Gastroesophageal sphincter (tissue), 4 donors: ENCODE measurements around the gene ROR2. TPM values are rescaled to one million over a fixed set of nuclear protein-coding genes. Genes with fewer than 3 reads are reported as not detected.

Experiments used
- ATAC-seq: fragments of 150-250 bp; one replicate; pipeline ENCODE4 v1.9.1; 2016; ENCODE audit warnings: mild to moderate bottlenecking, moderate library complexity
- H3K27ac ChIP-seq, 4 donors: fragments of 200-600 bp; sonication (generic) in 3 of 4; 1 replicate in 3 of 4; 2 replicates in 1 of 4; pipeline ENCODE4 v1.5.1; 2016 to 2019
- H3K27me3 ChIP-seq: fragments of 200-600 bp; sonication (generic); one replicate; pipeline ENCODE4 v1.5.1; 2019
- H3K36me3 ChIP-seq, 2 donors: fragments of 200-600 bp; sonication (generic); one replicate each; pipeline ENCODE4 v1.5.1; 2019; ENCODE audit warnings: control low read depth in 1 of 2
- H3K4me1 ChIP-seq, 3 donors: fragments of 200-600 bp; sonication (generic); 1 replicate in 2 of 3; 2 replicates in 1 of 3; pipeline ENCODE4 v1.5.1; 2016 to 2019; ENCODE audit warnings: control low read depth in 2 of 3
- H3K4me3 ChIP-seq, 2 donors: fragments of 200-600 bp; sonication (generic); one replicate each; pipeline ENCODE4 v1.5.1; 2019; ENCODE audit warnings: mild to moderate bottlenecking in 1 of 2, moderate library complexity in 1 of 2
- H3K9me3 ChIP-seq, 3 donors: fragments of 200-600 bp; sonication (generic); one replicate each; pipeline ENCODE4 v1.5.1; 2017 to 2019; ENCODE audit warnings: control low read depth in 2 of 3
- EP300 ChIP-seq: sonication (generic); formaldehyde crosslinking; IDR thresholded peaks from one replicate; pipeline ENCODE4 v1.6.1; 2017; ENCODE audit warnings: antibody characterized with exemption, mild to moderate bottlenecking
- POLR2A ChIP-seq, 2 donors: fragments of 450-650 bp; IDR thresholded peaks; one replicate each; pipeline ENCODE4 v1.6.1; 2017; ENCODE audit warnings: antibody characterized with exemption in 2 of 2, mild to moderate bottlenecking in 2 of 2, moderate library complexity in 1 of 2
- POLR2AphosphoS5 ChIP-seq: sonication (generic); formaldehyde crosslinking; IDR thresholded peaks from one replicate; pipeline ENCODE4 v1.6.1; 2017; ENCODE audit warnings: antibody characterized with exemption
- WGBS, 2 donors: methylation state at CpG; one replicate each; pipeline ENCODE4 v1.1.5; 2018; ENCODE audit warnings: low coverage in 1 of 2; 5-methylcytosine and 5-hydroxymethylcytosine counted together
- total RNA-seq, 4 donors: library from RNA; depleted of rRNA; stranded (reverse); fragments of >200 nt; gene quantifications; one replicate each; pipeline ENCODE4 v1.1.0, GENCODE V29; 2016
- TF ChIP-seq, protein P1 (sequence below), 4 experiments: fragments of 200-600 bp in 2 of 4; fragments of 450-650 bp in 2 of 4; sonication (generic) in 1 of 4; IDR thresholded peaks; one replicate each; pipeline ENCODE4 v1.5.1; 2017 to 2019; ENCODE audit warnings: antibody characterized with exemption in 4 of 4, mild to moderate bottlenecking in 2 of 4, moderate library complexity in 2 of 4

Gene ROR2
- total RNA-seq, 4 donors from 2014 or later, result 40.8 to 69.1 (median 63.2) TPM

DNA sequence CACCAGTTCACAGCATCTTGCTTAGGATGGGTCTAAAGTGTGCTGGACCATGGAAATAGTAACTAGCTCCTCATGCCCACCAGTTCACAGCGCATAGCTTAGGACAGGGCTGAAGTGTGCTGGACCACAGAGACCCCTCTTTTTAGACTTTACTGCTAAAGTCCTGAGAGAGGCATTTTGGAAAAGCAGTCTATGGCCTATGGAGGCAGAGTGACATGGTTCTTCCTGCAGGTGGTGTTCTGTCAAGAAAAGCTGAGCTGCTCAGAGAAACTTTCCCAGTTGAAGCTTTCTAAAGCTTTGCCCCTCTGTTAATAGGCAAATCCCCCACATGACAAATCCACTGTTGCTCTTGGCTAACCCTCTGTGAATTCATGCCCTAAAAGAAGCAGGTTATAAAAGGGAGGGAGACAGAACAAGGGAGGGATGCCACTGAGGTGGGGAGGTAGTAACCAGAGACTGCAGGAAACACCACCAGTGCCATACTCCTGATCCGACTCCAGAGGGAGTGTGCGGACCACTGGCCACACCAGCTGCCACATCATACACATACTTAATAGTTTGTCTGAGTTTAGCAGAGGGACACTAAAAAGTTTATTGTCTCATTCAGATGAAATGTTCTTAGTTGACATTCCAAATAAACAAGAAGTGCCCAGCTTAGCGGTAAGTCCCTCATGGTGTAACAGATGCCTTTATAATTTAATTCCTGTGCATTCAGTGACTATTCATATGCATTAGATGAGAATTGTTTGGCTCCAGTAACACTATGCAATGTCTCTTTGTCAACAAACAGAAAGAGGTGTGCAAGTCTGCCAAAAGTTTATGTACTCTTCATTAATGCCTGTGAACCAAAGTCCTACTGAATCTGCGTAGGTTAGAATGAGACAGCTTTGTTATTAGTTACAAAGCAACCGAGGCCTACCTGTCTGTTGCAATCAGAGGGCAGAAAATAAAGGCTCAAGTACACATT lies 290.2 kb downstream of the ROR2 start:
- Histone ChIP-seq H3K27me3 (no peaks in the 10 kb centered on the region), H3K36me3 (no peaks in the 10 kb centered on the region), H3K9me3 (no peaks in the 10 kb centered on the region), H3K4me3 (no peak overlapping the region), H3K4me1 (no peaks in the 10 kb centered on the region), H3K27ac (no peak overlapping the region)
- ATAC-seq, result no peak
- TF ChIP-seq POLR2A (IDR thresholded peaks at IDR 0.05), result no peak
- TF ChIP-seq, protein P1, sequence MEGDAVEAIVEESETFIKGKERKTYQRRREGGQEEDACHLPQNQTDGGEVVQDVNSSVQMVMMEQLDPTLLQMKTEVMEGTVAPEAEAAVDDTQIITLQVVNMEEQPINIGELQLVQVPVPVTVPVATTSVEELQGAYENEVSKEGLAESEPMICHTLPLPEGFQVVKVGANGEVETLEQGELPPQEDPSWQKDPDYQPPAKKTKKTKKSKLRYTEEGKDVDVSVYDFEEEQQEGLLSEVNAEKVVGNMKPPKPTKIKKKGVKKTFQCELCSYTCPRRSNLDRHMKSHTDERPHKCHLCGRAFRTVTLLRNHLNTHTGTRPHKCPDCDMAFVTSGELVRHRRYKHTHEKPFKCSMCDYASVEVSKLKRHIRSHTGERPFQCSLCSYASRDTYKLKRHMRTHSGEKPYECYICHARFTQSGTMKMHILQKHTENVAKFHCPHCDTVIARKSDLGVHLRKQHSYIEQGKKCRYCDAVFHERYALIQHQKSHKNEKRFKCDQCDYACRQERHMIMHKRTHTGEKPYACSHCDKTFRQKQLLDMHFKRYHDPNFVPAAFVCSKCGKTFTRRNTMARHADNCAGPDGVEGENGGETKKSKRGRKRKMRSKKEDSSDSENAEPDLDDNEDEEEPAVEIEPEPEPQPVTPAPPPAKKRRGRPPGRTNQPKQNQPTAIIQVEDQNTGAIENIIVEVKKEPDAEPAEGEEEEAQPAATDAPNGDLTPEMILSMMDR (IDR thresholded peaks at IDR 0.05), result peak; percentile 15 to 60 (median 48)
- WGBS, 2 donors, result 57 to 62% methylated on average over 3 to 6 of the region's 6 CpGs

DNA sequence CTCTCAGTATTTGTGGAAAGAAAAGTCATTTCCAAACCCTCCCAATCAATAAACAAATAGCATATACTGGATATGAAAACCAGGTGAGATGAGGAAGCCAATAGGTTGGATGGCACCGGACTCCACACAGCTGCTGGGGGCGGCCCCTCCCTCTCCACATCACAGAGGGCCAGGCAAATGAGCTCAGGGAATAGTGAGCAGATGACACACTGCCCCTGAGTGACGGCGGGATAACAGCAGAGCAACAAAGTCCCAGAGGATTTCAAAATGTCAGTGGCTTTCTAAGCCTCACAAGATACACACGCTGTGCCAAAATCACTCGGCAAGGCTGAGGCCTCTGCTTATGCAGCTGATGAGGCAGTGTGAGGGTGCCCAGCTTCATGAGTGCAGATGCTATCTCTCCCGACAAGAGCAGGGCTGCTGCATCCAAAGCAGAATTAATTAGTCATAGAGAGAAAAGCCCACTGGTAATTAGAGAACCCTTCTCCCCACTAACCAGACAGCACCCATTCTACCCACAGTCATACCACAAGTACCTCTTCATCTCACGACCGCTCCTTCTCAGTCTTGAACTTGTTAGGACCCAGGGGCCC lies 291.4 kb downstream of the ROR2 start:
- no peaks in the 10 kb centered on the region for H3K27me3 ChIP-seq
- H3K4me1 ChIP-seq, result no peaks in the 10 kb centered on the region
- WGBS, 2 donors, result 78 to 88% methylated on average over 3 to 9 of the region's 9 CpGs
- TF ChIP-seq, protein P1 (IDR thresholded peaks at IDR 0.05), result no peak
- TF ChIP-seq EP300 (no peak), POLR2AphosphoS5 (no peak), POLR2A (IDR thresholded peaks at IDR 0.05) (no peak)
- no peak overlapping the region for H3K4me3 ChIP-seq
- no peaks in the 10 kb centered on the region for H3K9me3 ChIP-seq
- no peak overlapping the region for H3K27ac ChIP-seq
- no peaks in the 10 kb centered on the region for H3K36me3 ChIP-seq
- ATAC-seq, result no peak

DNA sequence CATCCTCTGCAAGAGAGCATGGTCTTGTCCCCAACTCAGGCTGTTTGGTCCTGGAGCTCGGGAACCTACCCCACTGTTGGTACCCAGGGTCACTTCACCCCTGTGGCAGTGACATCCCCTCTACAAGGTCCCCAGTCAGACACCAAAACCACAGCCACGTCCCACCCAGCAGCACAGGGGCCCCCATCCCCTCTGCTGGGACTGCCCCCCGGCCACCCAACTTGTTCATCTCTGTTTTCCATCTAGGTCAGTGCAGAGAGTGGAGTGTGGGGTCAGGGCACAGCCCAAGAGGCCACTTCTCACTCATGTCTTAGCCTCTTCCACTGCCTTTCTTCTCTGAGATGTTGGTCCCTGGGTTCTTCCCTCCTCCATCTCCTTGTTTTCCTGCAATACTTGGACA lies 292.5 kb downstream of the ROR2 start:
- H3K4me3 ChIP-seq, result no peak overlapping the region
- WGBS, 2 donors, result 80 to 89% methylated on average over 1 to 3 of the region's 3 CpGs
- H3K4me1 ChIP-seq, result no peaks in the 10 kb centered on the region
- TF ChIP-seq, protein P1 (IDR thresholded peaks at IDR 0.05), result no peak
- H3K9me3 ChIP-seq, result no peaks in the 10 kb centered on the region
- H3K27me3 ChIP-seq, result no peaks in the 10 kb centered on the region
- H3K36me3 ChIP-seq, result no peaks in the 10 kb centered on the region
- no peak overlapping the region for H3K27ac ChIP-seq
- ATAC-seq, result no peak

DNA sequence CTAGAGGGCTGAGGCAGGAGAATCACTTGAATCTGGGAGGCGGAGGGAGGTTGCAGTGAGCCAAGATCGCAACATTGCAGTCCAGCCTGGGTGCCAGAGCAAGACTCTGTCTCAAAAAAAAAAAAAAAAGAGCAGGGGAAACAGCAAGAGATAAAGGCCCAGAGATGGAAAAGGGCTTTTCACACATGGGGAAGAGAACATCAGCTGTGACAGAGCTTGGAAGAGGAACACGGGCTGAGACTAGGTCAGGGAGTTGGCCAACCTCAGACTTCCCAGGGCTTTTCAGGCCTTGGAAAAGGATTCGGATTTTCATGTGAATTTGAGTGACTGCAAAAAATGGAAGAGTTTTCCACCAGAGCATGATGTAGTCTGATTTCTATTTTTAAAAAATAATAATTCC lies 294.4 kb downstream of the ROR2 start:
- Histone ChIP-seq H3K4me3 (no peak overlapping the region), H3K9me3 (no peaks in the 10 kb centered on the region), H3K27ac (no peak overlapping the region), H3K27me3 (no peaks in the 10 kb centered on the region), H3K4me1 (no peaks in the 10 kb centered on the region), H3K36me3 (no peaks in the 10 kb centered on the region)
- TF ChIP-seq POLR2AphosphoS5 (no peak), EP300 (no peak), POLR2A (IDR thresholded peaks at IDR 0.05) (no peak)
- TF ChIP-seq, protein P1 (IDR thresholded peaks at IDR 0.05), result no peak
- no peak for ATAC-seq
- WGBS, 2 donors, result 59 to 69% methylated on average over 2 to 3 of the region's 4 CpGs

DNA sequence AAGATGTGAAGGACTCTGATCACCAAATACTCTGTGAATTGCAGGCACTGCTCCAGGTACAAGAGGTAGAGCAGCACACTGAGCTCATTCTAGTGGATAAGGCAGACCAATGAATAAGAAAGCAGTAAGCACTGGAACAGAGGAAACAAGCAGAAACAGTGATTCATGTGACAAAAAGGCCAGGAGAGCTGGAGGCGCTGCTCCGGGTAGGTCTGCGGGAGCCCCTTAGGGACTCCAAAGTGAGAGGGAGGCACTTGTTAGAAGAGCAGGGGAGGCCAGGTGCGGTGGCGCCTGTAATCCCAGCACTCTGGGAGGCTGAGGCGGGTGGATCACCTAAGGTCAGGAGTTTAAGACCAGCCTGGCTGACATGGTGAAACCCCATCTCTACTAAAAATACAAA lies 294.8 kb downstream of the ROR2 start:
- Histone ChIP-seq H3K9me3 (no peaks in the 10 kb centered on the region), H3K4me3 (no peak overlapping the region), H3K27ac (no peak overlapping the region), H3K27me3 (no peaks in the 10 kb centered on the region), H3K4me1 (no peaks in the 10 kb centered on the region), H3K36me3 (no peaks in the 10 kb centered on the region)
- 82% methylated on average over 3 of the region's 6 CpGs; no CpG with 5 or more reads in 1 of the 2 donors for WGBS, 2 donors
- TF ChIP-seq POLR2AphosphoS5, result no peak
- TF ChIP-seq POLR2A (IDR thresholded peaks at IDR 0.05), result no peak
- TF ChIP-seq, protein P1 (IDR thresholded peaks at IDR 0.05), result no peak
- no peak for TF ChIP-seq EP300
- no peak for ATAC-seq
